ENCODE data around the gene BACH2.

GRCh38 chr6:90180526-90180925 is 116.1 kb downstream of the BACH2 start:
- no peak for TF ChIP-seq POLR2AphosphoS5 (IDR thresholded peaks at IDR 0.05)
- TF ChIP-seq CTCF (IDR thresholded peaks at IDR 0.05), result no peak
- no peak for TF ChIP-seq EP300 (IDR thresholded peaks at IDR 0.05)

All from upper lobe of left lung (tissue), 4 donors.